HG03439 (cell line): ENCODE results near the gene LRP1B.

ENCODE experiments used
- ATAC-seq: cut with Tn5 transposase; IDR thresholded peaks from one replicate; pipeline ENCODE4 v1.9.1; 2021; ENCODE audit warnings: mild to moderate bottlenecking, moderate library complexity; ENCODE audit not compliant: unreplicated experiment

Gene LRP1B

DNA sequence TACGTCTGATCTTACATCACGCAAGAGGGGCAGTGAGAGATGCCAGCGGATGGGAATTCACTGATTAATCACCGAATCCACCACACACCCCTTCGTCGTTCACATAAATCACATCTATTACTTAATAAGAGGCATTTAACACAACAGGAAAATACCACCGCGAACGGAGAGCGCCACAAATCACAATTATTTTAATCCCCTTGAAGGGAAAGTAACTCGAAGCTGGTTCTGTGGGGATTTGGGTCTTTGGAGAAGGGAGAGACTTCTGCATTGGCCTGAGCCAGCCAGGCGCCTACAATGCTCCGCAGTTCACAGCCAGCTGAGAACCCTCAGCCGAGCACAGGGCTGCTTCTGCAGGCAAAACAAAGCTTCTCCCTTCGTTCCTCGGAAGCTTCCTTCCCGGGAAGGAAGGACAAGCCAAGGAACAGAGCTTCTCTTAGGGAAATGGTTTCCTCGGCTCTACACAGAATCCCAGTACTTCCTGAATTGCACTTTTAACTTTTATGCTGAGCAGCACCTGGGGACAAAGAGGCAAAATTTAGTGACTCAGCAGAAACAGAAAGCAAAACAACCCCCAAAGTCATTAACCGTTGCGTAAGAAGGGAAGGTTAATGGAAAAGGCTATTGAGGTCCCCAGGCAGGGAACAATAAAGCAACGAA lies at the start of gene LRP1B:
TSS of gene LRP1B (minus strand) at position 7 of the 660 bp plus-strand sequence. CDS start 287 bp downstream, outside the sequence.
- peak; percentile 59 for ATAC-seq

DNA sequence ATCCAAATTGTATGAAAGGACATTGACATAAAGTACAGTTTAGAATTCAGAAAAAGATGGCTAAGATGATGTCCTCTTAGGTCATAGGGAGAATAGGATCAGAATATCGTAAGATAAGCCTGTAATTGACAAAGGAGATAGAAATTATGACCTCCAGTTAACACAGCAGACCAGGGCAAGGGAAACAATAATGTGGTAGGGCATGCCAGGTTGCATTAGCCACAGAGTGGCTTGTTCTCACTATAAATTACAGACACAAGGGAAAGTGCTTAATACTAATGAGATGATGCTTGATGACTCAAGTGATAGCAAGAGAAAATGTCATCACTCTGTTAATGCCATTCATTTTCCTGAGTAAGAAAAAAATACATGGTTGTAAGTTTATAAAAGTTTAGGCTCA lies 48.9 kb upstream of the LRP1B start:
- no peak for ATAC-seq

DNA sequence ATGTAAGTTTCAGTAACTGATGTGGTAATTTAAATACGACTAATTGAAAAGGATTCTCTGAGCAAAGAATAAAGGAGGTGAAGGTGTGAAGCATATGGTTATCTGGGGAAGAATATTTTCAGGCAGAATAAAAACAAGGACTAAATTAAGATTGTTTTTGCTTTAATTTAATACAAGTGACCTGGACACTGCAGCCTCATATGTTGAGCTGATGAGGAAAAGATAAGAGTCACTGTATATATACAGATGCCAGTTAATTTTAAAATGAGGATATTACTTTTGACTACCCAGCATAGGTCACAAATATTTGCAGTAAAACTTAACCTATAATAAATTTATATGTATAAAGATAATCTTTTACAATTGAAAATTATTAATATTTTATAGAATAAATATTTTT lies 47.8 kb upstream of the LRP1B start:
- ATAC-seq = no peak

DNA sequence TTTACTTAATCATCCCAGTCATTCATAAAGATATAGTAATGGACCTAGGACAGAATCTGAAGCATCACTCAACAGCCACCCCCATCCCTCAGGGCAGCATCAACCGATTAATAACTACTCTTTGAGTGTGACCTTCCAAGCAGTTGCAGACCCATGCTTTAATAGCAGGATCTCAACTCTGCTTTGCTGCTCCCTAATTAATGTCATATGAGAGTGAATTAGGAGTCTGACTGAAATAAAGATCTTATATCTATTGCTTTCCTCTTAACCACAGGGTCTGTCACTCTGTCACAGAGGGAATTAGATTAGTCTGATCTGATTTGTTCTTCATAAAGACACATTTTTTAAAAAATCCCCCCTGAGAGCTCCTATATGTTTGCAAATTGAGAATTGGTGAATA lies 46.1 kb upstream of the LRP1B start:
- no peak for ATAC-seq

DNA sequence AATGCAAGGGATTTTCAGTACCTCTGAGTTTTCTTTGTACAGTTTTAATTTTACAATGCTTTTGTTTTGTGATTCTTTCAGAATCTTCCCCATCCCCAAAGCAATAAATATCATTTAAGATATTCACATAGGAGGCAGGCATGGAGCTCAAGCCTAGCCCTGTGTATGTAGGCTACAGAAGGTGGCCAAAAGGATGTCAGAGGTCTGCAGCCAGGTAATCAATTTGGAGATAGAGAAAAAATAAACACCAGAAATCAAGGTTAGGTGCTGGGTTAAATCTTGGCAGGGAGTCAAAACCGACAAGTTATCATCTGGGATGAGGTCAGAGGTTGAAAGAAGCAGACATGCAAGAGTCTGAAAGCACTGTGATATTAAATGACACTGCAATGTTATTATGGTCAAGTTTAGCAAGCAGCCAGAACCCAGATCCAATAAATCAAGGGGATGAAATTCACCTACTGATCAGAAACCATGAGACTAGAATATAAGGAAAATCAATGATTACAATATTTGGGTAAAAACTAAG lies 45.1 kb upstream of the LRP1B start:
- ATAC-seq = no peak

DNA sequence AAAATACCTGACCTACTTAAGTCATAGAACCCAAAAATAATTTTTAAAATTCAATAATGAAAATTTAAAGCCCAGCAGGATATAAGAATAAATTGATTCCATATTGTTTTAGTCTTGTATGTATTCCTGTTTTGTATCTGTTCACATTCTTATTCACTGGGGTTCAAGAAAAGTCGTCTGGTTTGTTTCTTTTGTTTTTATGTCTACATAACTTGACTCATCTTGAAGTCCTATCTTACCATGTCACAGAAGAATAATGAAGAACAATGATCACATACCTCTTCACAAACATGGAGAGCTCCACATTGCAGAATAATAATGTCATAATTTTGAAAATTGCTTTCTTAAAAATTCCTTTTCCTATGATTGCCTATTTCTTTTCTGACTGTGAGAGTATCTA lies 43.4 kb upstream of the LRP1B start:
- ATAC-seq = no peak

DNA sequence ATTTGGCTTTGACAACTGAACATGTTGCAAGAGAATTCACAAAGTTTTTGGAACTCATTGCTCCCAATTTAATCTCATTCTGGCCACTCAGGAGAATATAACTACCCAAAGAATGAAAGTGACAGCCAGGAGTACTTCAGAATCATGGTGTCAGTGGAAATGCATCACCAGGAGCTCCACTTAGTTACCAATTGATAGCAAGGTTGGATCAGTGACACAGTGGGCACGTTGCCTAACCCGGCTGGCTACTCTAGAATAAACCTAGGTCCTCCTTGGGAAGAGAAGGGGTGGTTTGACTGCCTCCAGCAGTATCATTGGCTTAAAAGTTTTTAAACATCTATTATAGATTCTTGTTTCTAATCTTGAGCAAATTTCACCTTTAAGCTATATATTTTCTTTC lies 40.0 kb upstream of the LRP1B start:
- no peak for ATAC-seq

DNA sequence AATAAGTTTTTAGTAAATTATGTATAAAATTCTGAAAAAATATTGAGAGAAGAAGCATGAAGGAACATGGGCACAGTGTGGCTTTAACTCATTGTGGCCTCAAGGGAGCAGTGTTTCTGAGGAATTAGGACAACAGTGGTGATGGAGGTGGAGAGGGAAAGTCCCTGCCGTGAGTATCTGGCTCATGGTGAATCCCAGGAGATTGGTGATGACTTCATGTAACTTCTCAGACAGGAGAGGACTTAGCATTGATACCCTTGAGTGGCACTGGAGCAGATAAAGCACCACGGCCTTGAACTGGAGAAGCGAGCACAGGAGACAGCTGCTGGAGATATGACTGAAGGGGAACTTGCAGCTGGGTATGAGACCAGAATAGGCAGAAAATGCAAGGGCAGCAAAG lies 35.0 kb upstream of the LRP1B start:
- no peak for ATAC-seq

DNA sequence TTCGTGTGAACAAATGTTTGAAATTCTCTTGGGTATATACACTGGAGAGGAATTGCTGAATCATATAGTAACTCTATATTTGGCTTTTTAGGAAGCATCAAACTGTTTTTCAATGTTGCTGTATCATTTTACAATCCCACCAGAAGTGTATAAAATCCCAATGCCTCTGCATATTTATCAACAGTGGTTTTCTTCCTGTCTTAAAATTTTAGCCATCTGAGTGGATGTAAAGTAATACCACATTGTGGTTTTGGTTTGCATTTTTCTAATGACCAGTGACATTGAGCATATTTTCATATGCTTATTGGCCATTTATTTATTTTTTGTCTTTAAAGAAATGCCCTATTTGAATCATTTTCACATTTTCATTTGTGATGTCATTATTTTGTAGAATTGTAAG lies 22.8 kb upstream of the LRP1B start:
- no peak for ATAC-seq

DNA sequence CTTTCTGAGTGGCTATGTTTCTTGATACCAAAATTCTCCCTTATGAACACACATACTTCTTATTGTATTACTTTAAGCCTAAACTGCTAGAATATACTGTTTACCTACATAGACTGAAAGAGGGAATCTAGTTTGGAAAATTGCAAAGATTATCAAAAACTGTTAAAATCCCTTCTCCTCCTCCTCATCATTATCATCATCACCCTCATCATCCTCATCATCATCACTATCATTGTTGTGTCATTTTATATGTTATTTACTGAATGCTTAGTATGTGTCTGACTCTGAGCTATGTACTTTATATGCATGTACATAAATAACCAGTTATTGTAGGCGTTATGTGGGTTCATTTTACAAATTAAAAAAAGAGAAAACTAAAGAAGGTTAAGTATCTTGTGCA lies 19.6 kb upstream of the LRP1B start:
- no peak for ATAC-seq

DNA sequence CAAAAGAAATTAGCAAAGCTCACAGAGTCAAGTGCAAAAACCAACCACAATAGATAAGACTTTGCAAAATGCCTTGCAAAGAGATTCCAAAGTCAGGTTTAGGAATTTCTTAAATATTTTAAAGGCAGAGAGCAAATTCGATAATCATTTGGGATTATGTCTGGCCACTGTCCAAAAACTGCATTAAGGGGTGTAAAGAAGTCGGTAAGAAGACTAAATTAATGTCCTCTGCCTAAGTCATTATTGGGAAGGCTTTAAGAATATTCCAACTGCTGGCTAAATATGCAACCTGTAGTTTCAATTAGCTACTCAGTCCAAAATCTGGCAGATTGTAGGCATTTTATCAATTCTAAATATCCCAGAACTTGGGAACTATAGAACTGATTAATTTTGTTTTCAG lies 13.7 kb upstream of the LRP1B start:
- no peak for ATAC-seq

DNA sequence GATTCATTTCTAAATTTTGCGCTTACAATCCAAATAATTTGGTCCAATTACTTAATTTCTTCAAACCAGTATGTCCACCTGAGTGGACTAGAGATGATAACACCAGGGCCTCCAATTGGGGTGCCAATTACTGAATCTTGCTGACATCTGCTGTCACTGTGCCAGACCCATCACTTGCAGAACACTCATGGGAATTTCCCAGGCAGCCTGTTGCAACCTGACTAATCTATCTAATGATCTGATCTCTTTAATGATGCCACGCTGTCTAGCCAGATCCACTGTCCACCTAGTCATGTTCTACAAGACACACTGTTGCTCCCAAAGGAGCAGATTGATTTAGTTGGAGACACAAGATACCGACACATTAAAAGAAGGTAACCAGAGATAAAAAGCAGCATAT lies 11.8 kb upstream of the LRP1B start:
- ATAC-seq = no peak

DNA sequence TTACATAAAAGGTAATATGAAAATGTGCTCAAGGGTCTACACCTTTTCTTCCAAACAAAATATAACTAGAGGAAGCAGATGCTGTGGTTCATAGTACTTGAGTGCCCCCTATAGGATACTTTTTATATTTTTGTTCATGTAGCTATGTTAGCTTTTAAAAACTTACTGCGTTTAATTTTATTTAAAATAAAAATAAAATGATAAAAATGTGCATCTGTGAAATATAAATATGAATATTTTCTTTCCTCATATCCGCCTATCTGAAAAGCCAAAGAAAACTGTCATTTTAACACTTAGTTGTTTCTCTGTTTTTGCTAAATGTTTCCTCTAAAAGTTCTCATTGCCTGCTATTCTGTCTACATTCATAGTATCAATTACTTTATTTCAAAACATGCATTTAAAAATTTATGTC lies 9.6 kb upstream of the LRP1B start:
- ATAC-seq = peak; percentile 63

DNA sequence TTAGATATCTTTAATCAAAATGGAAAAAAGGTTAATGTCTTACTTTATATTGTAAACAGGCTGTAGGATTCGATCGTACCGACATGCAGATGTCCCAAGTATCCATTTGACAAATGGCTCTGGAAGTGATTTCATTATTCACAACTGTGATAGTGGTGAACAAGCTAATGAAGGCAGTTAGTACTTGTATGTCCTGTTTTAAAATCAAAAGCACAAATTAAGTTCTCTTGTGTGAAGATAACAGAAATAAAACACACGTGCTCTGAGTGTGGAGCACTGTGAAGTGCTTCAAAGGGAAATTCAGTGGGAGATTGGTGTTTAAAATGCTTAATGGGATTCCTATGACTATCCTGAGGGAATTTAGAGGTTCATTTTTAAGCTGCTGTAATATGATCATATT lies 8.6 kb upstream of the LRP1B start:
- no peak for ATAC-seq

DNA sequence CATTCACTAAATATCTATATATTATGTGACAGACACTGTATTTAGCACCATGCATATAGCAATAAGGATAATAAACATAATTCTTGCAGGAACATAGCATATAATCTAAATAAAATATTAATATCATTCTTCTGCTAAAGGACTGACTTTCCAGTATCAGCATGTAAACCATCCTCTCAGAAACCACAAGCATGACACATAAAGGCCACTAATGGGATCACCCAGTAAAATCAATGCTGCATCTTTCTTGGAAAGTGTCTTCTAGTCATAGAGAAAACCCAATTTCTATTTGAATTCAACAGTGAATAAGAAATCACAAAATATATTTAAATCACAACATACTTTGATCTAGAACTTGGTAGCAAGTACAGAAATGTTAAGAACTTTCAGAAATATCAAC lies 5.8 kb upstream of the LRP1B start:
- no peak for ATAC-seq

DNA sequence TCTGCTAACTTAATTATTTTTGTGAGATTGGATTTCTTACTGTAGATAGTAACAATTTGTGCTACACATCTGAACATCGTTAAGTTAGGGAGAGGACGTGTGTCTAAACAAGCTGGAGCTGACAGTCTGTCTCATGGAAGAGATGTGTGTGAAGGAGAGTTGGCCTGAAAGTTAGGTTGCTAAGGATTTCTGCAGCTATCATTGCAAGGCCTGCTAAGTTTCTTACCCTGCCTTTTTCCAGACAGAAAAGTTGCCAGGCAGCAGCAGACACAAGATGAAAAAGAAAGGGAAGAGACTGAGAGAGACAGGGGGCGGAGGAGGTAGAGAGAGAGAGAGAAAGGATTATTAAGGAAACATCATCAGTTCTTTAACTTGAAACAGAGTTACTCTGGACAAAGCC lies 4.1 kb upstream of the LRP1B start:
- ATAC-seq = no peak

DNA sequence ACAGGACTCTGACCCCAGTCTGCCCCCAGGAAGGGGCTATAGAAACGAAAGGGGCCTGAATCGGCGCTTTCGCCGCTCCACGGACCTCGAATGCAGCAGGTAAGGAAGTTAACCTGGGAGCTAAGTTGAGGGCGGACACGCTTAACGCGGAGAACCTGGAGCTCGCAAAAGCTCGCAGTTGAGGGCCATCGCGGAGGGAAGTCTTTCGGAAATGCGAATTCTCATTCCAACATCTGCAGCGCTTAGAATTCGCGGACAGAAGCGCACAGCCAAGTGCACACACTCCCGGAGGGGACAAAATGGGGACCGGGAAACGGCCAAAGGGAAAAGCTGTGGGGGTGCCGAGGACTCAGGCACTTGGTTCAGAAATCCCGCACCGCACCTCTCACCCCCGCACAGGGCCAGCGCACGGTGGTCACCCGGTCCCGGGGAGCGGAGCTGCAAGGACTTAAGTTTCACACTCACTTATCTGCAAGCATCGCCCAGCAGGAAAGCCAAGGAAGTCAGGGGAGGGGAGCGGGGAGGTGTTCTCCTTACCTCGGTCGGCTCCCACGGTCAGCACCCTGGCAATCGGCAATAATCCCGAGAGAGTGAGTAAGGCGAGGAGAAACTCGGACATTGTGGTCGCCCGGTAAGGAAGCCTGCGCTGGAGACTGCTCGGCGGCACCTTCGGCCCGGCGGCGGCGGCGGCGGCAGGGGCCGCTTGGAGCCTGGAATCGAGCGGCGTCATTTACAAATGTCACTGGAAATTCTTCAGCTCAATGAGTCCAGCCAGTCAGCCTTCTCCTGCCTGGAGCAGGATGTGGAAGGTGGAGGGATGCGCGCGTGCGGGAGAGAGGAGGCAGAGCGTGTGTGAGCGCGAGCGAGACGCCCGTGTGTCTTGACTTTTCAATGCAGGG lies 456 bp downstream of the LRP1B start:
- ATAC-seq = peak; percentile 24

DNA sequence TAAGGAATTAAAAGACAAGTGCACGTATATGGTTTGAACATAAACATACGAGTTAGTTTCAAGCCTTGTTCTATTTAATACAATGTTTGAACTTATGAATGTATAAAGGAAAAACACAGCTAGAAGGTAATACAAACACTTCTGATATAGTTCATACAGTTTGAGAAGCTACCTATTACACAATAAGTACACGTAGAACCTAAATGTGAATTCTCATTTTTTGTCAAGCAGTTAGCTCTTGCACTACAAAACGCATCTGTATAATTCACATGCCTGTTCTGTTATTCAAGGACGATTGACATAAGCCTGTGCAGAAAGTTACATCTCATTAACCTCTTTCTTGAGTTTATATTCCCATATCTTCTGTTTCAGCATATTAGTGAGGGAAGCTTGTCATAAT lies 2.7 kb downstream of the LRP1B start:
- no peak for ATAC-seq

DNA sequence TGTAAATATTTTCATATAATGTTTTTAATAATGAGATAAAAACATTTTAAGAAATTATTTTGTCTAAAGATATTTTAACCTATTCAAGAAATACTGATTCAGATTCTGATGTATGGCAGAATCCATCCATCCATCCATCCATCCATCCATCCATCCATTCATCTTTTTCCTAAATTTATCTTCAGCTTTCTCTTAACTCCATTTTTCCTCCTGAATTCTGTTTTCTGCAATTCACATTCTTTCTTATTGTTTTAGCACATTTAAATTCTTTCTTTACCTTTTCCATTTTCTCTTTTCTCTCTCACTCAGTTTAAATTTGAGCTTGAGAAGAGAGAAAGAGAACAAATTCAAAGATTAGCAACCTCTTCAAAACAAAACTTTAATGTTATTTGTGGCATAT lies 3.6 kb downstream of the LRP1B start:
- ATAC-seq = no peak

DNA sequence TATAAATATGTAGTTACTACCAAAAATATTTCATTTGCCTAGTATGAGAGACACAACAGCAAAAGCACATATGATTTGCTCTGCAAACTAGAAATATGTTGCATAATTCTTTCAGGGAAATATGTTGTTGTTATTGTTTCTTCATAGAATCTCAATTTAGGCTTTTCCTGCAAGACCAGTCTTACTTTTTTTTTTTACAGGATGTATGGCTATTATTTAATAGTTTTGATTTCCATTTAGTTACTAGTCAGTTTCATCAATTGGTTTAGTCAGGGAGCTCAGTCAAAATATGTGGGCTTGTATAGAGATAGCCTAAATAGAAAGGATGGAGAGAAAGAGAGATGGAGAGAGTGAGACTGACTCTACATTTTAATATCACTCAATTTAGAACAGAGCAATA lies 6.1 kb downstream of the LRP1B start:
- no peak for ATAC-seq

DNA sequence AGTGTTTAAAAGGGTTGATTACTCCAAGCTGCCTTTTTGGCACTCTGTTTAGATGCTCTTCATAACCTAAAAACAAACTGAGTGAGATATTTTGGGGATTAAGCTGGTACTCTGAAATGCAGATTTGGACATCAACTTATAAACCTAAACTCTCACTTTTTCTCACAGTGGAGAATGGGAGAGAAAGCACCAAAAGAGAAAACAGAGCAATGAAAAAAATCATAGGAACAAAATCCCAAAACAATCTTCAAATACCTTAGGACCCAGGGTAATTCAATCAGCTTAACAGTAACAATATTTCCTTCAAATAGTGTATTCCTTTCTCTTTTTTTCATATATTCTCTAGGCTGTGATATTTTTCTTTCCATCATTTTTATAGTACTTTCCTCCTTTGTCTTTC lies 11.5 kb downstream of the LRP1B start:
- no peak for ATAC-seq

DNA sequence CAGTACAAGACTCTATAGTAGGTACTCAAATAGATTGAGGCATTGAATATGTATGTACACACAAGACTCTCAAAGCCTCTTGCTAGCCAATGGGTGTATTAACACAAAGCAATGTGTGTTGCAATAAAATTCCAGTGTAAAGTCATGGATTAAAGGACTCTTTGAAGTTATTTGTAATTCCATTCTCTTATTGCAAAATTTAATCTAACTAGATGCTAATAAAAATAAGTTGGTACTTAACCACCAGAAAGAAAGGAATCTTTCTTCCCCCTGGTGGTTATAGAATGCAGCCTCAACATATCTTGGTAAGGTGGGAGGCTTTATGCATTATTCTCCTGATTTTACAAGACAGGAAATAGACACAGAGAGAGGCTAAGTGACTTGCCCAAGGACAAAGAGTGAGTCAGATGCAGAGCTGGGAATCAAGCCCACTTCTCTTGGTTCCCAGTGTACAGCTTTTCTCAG lies 18.0 kb downstream of the LRP1B start:
- no peak for ATAC-seq
